Stimulated activated CD4-positive, alpha-beta T cell treated with anti-CD3 and anti-CD28 coated beads, Interleukin-4, amount 100 ng/mL, for 48 hours (primary cell): ENCODE results near the gene GALR3.

ENCODE experiments used
- DNase-seq, 2 donors: peaks; one replicate each; pipeline ENCODE4 v3.0.0-alpha.2; 2020; ENCODE audit warnings: low read depth in 2 of 2

The GALR3 gene

GRCh38 chr22:37803639-37804351, 19.4 kb upstream of the GALR3 start:
- no peak for DNase-seq

- no peak for DNase-seq
Measured at GRCh38 chr22:37804352-37804880, 18.8 kb upstream of the GALR3 start.

- peak; percentile 78 to 83 for DNase-seq
Measured at GRCh38 chr22:37804881-37805809, 18.0 kb upstream of the GALR3 start.

- no peak for DNase-seq
Measured at GRCh38 chr22:37805810-37806277, 17.3 kb upstream of the GALR3 start.

- DNase-seq, result no peak
Measured at GRCh38 chr22:37806409-37807333, 16.5 kb upstream of the GALR3 start.

GRCh38 chr22:37807410-37808293, 15.5 kb upstream of the GALR3 start, which contains the start of gene GCAT:
TSS of gene GCAT (plus strand) at chr22:37807934. CDS start at chr22:37807968, 34 bp downstream.
- DNase-seq, result peak; percentile 89 to 94

GRCh38 chr22:37808294-37808657, 14.9 kb upstream of the GALR3 start:
- DNase-seq, result no peak

- no peak for DNase-seq
Measured at GRCh38 chr22:37809672-37810333, 13.4 kb upstream of the GALR3 start.

GRCh38 chr22:37811867-37812266, 11.3 kb upstream of the GALR3 start:
- no peak for DNase-seq

GRCh38 chr22:37812869-37813678, 10.1 kb upstream of the GALR3 start:
- DNase-seq, result no peak

- no peak for DNase-seq
Measured at GRCh38 chr22:37815593-37815992, 7.6 kb upstream of the GALR3 start.

- DNase-seq, result no peak
Measured at GRCh38 chr22:37816543-37817180, 6.5 kb upstream of the GALR3 start.

GRCh38 chr22:37817705-37818408, 5.3 kb upstream of the GALR3 start:
- DNase-seq, result peak; percentile 81 to 86

- peak; percentile 59 to 60 for DNase-seq
Measured at GRCh38 chr22:37818409-37819104, 4.6 kb upstream of the GALR3 start.

- DNase-seq, result no peak
Measured at GRCh38 chr22:37819105-37819433, 4.1 kb upstream of the GALR3 start.

- DNase-seq, result no peak
Measured at GRCh38 chr22:37820350-37820749, 2.8 kb upstream of the GALR3 start.

- DNase-seq, result no peak
Measured at GRCh38 chr22:37822079-37822833, 926 bp upstream of the GALR3 start.
